Panc1 (cell line): Measurements from ENCODE around the gene TFB2M. TPM values are rescaled to one million over a fixed set of nuclear protein-coding genes. Genes with fewer than 3 reads are reported as not detected.

ENCODE experiments used
- ATAC-seq: fragments of 200-7000 bp; cut with Tn5 transposase; 2 replicates; pipeline ENCODE4 v1.9.1; 2020; ENCODE audit warnings: mild to moderate bottlenecking, moderate library complexity
- BruUV-seq: library from RNA; stranded (reverse); fragments of 400-500 nt; replicated peaks from 2 replicates; lab custom pipeline; 2021; lab: Mats Ljungman, UMichigan
- CTCF ChIA-PET: fragments of 300-600 bp; sonication (Branson Sonifier 250); formaldehyde crosslinking; loops from one replicate; lab custom pipeline; 2022; ENCODE audit warnings: antibody characterized with exemption; lab: Charles Lee
- POLR2A ChIA-PET: fragments of 300-600 bp; sonication (Branson Sonifier 250); formaldehyde crosslinking; loops from one replicate; lab custom pipeline; 2022; ENCODE audit warnings: antibody characterized with exemption; lab: Charles Lee
- DNase-seq: peaks from one replicate; pipeline ENCODE4 v3.0.0-alpha.2; 2010; ENCODE audit warnings: low read depth, low spot score
- H3K27ac ChIP-seq: 2 replicates; pipeline ENCODE4 v1.5.1; 2011; ENCODE audit warnings: mild to moderate bottlenecking, low read length, inconsistent platforms
- H3K27me3 ChIP-seq: fragments of 200-500 bp; sonication (Bioruptor generic); 2 replicates; pipeline ENCODE4 v1.6.0; 2014; ENCODE audit warnings: low read length, inconsistent platforms; ENCODE audit not compliant: control insufficient read depth, insufficient read depth
- H3K36me3 ChIP-seq: fragments of 200-500 bp; sonication (Bioruptor generic); 2 replicates; pipeline ENCODE4 v1.5.1; 2014; ENCODE audit warnings: inconsistent platforms, mild to moderate bottlenecking, low read length, moderate library complexity; ENCODE audit not compliant: control insufficient read depth, insufficient read depth
- H3K4me1 ChIP-seq: 2 replicates; pipeline ENCODE4 v1.5.1; 2011; ENCODE audit warnings: inconsistent platforms, mild to moderate bottlenecking, low read length, moderate library complexity; ENCODE audit not compliant: control insufficient read depth, insufficient read depth
- H3K4me3 ChIP-seq, 2 experiments: 2 replicates each; pipeline ENCODE4 v1.5.1; 2011 to 2012; ENCODE audit warnings: low read depth in 2 of 2, low read length in 2 of 2, mild to moderate bottlenecking in 2 of 2, inconsistent platforms in 1 of 2, moderate library complexity in 1 of 2
- H3K9me3 ChIP-seq: fragments of 200-500 bp; sonication (Bioruptor generic); 2 replicates; pipeline ENCODE4 v1.5.1; 2014; ENCODE audit warnings: low read depth, mild to moderate bottlenecking, inconsistent platforms, low read length, moderate library complexity; ENCODE audit not compliant: control insufficient read depth, insufficient read depth
- POLR2AphosphoS5 ChIP-seq: IDR thresholded peaks from 2 replicates; pipeline ENCODE4 v1.6.1; 2012; ENCODE audit warnings: mild to moderate bottlenecking, low read depth, low read length, moderate library complexity
- SIN3A ChIP-seq: IDR thresholded peaks from 2 replicates; pipeline ENCODE4 v1.6.1; 2012; ENCODE audit warnings: low read depth, mild to moderate bottlenecking, low read length, moderate library complexity, borderline replicate concordance; ENCODE audit not compliant: insufficient read depth
- in situ Hi-C: cut with HindIII; loops from 2 replicates; pipeline ENCODE4 v1.10.0; 2016; ENCODE audit warnings: low sequenced_read_pairs, low pct_unique_long_range_greater_than_20kb
- intact Hi-C: fragments of 100-400 bp; cut with micrococcal nuclease; formaldehyde crosslinking; loops from one replicate; pipeline ENCODE4 v1.10.0; 2022; ENCODE audit not compliant: unreplicated experiment
- total RNA-seq: library from RNA; stranded (reverse); gene quantifications from one replicate; pipeline ENCODE4 v1.2.1, GENCODE V29; 2021; ENCODE audit not compliant: unreplicated experiment
- TF ChIP-seq, protein P1 (sequence below): fragments of 450-650 bp; IDR thresholded peaks from 2 replicates; pipeline ENCODE4 v1.5.1; 2017; ENCODE audit warnings: mild to moderate bottlenecking
- TF ChIP-seq, protein P2 (sequence below), 2 experiments: IDR thresholded peaks; 2 replicates each; pipeline ENCODE4 v1.6.1; 2011 to 2012; ENCODE audit warnings: low read depth in 2 of 2, control low read depth in 1 of 2, low read length in 1 of 2, mild to moderate bottlenecking in 1 of 2, moderate library complexity in 1 of 2; ENCODE audit not compliant: insufficient read depth in 1 of 2

The TFB2M gene
- total RNA-seq, 1 experiment from 2014 or later = 21.0 TPM

DNA sequence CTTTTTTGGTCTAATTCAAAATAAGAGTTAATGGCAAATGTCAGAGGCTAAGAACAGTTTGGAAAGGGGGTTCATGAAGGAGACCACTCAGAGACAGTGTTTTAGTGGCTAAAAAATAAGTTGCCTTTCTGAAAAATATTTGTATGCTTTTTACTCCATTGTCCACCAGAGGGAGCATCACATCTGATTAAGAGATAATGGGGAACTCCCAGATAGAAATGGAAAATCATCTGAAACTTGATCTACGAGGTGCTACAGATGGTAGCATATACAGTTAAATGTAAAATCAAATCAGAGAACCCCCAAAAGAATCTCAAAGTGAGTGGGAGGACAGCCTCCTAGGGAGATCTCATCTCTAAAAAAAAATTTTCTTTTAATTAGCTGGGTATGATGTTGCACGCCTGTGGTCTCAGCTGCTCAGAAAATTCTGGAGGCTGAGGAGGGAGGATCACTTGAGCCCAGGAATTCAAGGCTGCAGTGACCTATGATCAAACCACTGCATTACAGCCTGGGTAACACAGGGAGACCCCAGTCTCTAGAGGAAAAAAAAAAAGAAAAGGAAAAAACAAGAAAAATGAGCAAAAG is 68.6 kb downstream of the TFB2M start:
- intact Hi-C loops = loop anchor here (5.0 kb wide), 1 partner anchor 205 kb away; no protein-coding TSS in a partner anchor
- Histone ChIP-seq H3K27ac (no peak overlapping the region), H3K4me1 (no peaks in the 10 kb centered on the region), H3K36me3 (no peaks in the 10 kb centered on the region), H3K9me3 (no peaks in the 10 kb centered on the region), H3K4me3 (no peak overlapping the region), H3K27me3 (no peaks in the 10 kb centered on the region)
- ATAC-seq = peak; percentile 52; the same call in 1 of the 2 replicates
- TF ChIP-seq SIN3A (no peak), POLR2AphosphoS5 (no peak)
- TF ChIP-seq, protein P1, sequence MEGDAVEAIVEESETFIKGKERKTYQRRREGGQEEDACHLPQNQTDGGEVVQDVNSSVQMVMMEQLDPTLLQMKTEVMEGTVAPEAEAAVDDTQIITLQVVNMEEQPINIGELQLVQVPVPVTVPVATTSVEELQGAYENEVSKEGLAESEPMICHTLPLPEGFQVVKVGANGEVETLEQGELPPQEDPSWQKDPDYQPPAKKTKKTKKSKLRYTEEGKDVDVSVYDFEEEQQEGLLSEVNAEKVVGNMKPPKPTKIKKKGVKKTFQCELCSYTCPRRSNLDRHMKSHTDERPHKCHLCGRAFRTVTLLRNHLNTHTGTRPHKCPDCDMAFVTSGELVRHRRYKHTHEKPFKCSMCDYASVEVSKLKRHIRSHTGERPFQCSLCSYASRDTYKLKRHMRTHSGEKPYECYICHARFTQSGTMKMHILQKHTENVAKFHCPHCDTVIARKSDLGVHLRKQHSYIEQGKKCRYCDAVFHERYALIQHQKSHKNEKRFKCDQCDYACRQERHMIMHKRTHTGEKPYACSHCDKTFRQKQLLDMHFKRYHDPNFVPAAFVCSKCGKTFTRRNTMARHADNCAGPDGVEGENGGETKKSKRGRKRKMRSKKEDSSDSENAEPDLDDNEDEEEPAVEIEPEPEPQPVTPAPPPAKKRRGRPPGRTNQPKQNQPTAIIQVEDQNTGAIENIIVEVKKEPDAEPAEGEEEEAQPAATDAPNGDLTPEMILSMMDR = peak; percentile 76
- in situ Hi-C loops = no loop called here
- peak; percentile 48 for DNase-seq
- POLR2A ChIA-PET = no interaction called here
- BruUV-seq = no TSS peak
- CTCF ChIA-PET = interaction anchor here (1.3 kb wide), 1 partner anchor 35 kb away, joined by 7 read pairs; no protein-coding TSS in a partner anchor

DNA sequence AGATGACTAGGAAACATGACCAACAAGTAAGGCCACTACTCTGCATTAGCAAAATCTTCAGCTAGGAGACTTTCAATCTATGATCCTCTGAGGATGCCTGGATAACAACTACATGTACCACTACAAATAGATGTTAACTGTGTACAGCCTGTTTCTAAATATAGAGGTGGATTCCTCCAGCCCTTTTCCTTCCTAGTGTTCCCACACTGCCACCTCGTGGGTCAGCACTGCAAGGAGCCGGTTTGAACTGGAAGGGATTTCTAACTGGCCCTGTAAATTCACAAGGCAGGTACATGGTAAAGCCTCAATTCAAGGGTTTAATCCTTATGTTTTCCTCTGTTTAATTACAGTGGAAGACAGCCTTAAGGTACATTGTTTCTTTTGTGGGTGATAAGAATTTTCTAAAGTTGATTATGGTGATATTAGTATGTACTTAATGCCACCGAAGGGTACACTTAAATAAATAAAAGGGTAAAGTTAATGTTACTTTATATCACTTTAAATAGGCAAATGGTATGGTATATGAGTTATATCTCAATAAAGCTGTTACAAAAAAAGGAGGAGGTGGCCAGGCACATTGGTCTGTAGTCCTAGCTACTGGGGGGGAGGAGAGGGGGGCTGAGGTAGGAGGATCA is 73.3 kb downstream of the TFB2M start:
- H3K4me3 ChIP-seq = no peak overlapping the region
- H3K27me3 ChIP-seq = no peaks in the 10 kb centered on the region
- in situ Hi-C loops (no loop called here), intact Hi-C loops (loop anchor here (2.0 to 5.0 kb wide), 3 partner anchors 204 to 1340 kb away; partner anchors contain the start of gene KIF26B)
- no peak overlapping the region for H3K27ac ChIP-seq
- no TSS peak for BruUV-seq
- TF ChIP-seq, protein P2, sequence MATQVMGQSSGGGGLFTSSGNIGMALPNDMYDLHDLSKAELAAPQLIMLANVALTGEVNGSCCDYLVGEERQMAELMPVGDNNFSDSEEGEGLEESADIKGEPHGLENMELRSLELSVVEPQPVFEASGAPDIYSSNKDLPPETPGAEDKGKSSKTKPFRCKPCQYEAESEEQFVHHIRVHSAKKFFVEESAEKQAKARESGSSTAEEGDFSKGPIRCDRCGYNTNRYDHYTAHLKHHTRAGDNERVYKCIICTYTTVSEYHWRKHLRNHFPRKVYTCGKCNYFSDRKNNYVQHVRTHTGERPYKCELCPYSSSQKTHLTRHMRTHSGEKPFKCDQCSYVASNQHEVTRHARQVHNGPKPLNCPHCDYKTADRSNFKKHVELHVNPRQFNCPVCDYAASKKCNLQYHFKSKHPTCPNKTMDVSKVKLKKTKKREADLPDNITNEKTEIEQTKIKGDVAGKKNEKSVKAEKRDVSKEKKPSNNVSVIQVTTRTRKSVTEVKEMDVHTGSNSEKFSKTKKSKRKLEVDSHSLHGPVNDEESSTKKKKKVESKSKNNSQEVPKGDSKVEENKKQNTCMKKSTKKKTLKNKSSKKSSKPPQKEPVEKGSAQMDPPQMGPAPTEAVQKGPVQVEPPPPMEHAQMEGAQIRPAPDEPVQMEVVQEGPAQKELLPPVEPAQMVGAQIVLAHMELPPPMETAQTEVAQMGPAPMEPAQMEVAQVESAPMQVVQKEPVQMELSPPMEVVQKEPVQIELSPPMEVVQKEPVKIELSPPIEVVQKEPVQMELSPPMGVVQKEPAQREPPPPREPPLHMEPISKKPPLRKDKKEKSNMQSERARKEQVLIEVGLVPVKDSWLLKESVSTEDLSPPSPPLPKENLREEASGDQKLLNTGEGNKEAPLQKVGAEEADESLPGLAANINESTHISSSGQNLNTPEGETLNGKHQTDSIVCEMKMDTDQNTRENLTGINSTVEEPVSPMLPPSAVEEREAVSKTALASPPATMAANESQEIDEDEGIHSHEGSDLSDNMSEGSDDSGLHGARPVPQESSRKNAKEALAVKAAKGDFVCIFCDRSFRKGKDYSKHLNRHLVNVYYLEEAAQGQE (IDR thresholded peaks at IDR 0.05; ENCODE audit: insufficient read depth in 1 of 2, low read depth in 2 of 2, low read length in 1 of 2) = no peak
- TF ChIP-seq, protein P1 = peak; percentile 92
- POLR2A ChIA-PET = no interaction called here
- H3K36me3 ChIP-seq = no peaks in the 10 kb centered on the region
- DNase-seq (peak; percentile 39), ATAC-seq (peak; percentile 92)
- CTCF ChIA-PET = interaction anchor here (0.8 kb wide), 1 partner anchor 481 kb away, joined by 3 read pairs; no protein-coding TSS in a partner anchor
- no peaks in the 10 kb centered on the region for H3K9me3 ChIP-seq
- no peaks in the 10 kb centered on the region for H3K4me1 ChIP-seq
